Activated gamma-delta T cell treated with anti-CD3 and anti-CD28 coated beads, Interleukin-2, amount 50 U/mL, for 16 hours (primary cell): ENCODE results near the gene BTG3.

Source experiments
- DNase-seq: peaks from one replicate; pipeline ENCODE4 v3.0.0-alpha.2; 2020; ENCODE audit warnings: low read depth

BTG3 gene

DNA sequence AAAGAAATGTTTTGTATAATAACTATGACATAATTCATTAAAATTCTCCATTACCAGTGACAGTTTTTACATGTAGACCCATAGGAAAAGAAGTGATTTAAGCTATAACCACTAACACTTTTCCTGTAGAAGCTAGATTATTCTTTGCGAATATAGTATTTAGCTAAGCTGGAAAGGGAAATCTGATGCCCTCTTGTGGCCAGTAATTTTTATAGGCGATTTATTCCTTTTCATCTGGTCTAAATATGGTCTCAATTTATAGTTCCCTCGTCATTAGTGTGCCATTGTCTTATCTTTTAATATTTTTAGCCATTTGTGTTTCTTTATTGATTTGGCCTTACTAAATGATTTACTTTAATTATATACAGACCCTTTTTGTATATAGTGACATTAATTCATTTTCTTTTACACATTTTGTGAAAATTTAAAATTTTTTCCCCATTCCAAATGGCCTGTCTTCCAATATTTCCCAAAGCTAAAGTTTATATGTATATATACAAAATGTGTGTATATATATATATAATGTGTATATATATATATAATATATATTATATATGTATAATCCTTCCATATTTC lies 26.7 kb downstream of the BTG3 start:
- no peak for DNase-seq

DNA sequence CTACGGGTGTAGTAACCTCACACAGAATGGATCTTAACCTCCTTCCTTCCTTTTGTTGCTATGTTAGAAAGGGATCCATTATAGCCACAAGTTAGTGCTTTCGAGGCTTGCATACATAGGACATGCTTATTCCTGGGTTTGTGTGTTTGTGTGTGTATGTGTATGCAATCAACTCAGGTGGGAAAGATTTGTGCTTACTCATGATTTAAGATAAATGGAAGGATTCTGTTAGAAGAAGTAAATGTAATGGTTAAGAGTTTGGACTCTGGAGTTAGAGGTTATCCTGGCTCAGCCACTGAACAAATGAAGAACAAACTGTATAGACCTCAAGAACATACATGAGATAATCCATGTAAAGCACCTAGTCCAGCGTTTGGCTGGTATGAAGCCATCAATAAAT lies 28.8 kb downstream of the BTG3 start:
- no peak for DNase-seq

GRCh38 chr21:17580319-17580718 lies 32.4 kb downstream of the BTG3 start:
- DNase-seq, result no peak

DNA sequence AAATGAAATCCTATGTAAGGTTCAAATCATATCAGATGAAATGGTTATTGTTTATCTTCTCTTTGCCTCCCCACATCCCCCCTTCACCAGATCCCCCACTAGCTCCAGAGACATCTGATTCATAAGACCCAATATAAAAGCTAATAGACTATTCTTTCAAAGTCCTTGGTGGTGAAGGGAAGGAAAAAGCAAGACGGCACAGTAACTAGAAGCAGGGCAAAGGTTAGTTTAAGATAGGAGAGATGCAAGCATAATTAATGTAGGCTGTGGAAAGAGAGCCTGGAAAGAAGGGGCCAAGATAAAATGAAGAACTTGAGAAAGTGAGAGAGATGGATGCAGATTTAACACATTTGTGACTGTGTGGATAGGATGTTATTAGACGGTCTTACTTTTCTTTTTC lies 33.8 kb downstream of the BTG3 start:
- DNase-seq, result no peak

DNA sequence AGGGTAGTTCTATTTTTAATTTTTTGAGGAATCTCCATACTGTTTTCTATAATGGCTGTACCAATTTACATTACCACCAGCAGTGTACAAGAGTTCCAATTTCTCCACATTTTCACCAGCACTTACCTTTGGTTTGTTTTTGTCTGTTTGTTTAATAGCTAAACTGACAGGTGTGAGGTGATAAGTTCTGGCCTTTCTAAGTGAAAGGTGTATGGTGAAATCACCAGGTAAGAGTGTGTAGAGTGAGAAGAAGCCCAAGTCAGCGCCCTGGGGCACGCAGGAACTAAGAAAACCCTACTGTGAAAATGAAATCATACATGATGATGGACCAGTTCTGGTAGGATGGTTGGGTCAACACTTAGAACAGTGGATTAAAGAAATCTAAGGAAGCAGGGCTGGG lies 34.5 kb downstream of the BTG3 start:
- no peak for DNase-seq

- DNase-seq, result no peak
Measured at GRCh38 chr21:17577701-17578100, 35.0 kb downstream of the BTG3 start.

GRCh38 chr21:17576080-17576835 lies 36.4 kb downstream of the BTG3 start:
- DNase-seq, result no peak

DNA sequence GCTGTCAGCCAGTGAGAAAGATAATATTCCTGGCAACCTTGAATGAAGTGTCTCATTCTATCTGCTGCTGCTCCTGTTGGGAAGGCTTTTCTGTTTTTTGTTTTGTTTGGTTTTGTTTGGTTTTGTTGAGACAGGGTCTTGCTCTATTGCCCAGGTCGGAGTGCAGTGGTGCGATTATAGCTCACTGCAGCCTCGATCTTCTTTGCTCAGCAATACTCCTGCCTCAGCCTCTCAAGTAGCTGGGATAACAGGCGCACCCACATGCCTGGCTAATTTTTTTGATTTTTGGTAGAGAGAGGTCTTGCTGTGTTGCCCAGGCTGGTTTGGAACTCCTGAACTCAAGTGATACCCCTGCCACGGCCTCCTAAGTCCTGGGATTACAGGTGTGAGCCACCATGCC lies 37.6 kb downstream of the BTG3 start:
- no peak for DNase-seq

DNA sequence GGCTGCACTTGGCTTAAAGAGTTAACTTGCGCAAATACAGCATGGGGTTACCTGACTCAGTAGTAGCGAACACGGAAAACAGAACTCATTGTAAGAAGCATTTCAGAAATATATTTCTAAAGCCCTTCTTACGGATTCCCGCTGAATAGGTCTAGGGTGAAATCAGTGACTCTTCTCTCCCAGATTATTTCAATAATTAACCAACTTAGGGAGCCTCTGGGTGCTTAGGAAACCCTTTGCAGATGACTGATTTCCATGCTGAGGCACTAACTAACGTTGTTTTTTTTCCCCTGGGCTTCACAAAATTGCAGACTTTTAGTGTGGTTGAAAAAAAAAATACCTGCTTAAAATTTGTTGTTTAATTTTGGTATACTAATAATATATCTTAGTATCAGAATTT lies 40.3 kb downstream of the BTG3 start:
- no peak for DNase-seq

GRCh38 chr21:17570786-17571185 lies 41.9 kb downstream of the BTG3 start:
- DNase-seq, result no peak

GRCh38 chr21:17560377-17561025 lies 52.2 kb downstream of the BTG3 start:
- DNase-seq, result no peak

- no peak for DNase-seq
Measured at GRCh38 chr21:17554679-17555465, 57.8 kb downstream of the BTG3 start.

DNA sequence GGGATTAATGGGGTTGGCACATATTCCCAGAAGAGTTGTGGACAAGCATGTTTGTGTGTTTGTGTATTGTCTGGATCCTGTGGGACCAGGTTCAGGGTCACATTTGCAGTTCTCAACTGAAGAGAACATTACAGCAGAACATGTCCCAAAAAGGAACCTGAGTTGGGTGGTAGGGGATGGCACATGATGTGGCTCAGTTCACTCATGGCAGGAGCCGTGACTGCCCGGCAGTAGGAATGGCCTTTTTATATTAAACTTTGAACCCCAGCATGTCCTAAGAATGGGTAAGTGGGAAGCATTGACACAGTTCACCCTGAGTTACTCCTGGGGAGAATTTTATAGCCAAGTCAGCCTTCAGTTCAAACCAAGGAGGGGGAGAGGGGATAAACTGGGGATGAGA lies 58.6 kb downstream of the BTG3 start:
- no peak for DNase-seq

DNA sequence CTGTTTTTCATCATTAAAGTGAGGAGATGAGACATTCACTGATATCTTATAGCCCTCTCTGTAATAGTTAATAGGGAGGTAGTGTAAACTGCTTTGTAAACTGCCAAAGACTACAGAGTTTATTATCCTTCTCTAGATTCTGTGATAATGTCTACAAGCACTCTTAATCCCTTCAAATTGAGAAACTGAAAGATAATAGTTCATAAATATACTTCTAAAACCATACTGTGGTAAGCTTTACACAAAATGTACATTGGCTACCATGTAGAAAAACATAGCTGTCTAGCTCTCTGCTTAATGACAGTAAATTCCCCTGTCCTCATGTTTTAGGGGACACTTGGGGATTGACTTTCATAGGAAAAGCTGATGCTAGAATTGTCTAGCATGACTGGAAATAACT lies 60.3 kb downstream of the BTG3 start:
- DNase-seq, result no peak

DNA sequence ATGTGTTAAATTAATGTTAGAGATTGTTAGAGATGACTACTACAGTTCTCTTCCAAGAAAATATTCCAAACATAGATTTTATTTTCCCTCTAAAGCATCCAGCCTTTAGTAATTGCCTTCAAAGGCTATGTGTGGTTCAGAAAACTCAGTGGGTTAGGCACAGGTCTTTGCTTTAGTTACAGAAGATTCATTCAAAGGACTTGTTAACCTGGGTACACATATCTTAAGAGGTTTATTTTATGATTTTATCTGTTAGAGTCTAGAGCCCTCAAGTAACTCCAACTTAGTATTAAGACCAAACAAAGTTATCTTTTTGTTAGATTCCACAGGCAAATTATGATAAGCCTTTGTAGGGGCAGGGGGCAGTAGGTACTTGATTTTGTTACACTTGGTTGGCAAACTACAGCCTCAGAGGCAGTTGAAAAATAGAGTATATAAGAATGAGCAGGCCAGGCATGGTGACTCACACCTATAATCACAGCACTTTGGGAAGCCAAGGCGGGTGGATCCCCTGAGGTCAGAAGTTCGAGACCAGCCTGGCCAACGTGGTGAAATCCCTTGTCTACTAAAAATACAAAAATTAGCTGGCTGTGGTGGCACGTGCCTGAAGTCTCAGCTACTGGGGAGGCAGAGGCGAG lies 61.9 kb downstream of the BTG3 start:
- no peak for DNase-seq

- no peak for DNase-seq
Measured at GRCh38 chr21:17548262-17548661, 64.4 kb downstream of the BTG3 start.

- DNase-seq, result no peak
Measured at GRCh38 chr21:17545007-17545406, 67.7 kb downstream of the BTG3 start.
